GM19240 (cell line): ENCODE results near the gene MND1.

Experiments
- DNase-seq: peaks from one replicate; pipeline ENCODE4 v3.0.0; 2011; ENCODE audit warnings: low spot score; ENCODE audit not compliant: insufficient read length

The MND1 gene

DNA sequence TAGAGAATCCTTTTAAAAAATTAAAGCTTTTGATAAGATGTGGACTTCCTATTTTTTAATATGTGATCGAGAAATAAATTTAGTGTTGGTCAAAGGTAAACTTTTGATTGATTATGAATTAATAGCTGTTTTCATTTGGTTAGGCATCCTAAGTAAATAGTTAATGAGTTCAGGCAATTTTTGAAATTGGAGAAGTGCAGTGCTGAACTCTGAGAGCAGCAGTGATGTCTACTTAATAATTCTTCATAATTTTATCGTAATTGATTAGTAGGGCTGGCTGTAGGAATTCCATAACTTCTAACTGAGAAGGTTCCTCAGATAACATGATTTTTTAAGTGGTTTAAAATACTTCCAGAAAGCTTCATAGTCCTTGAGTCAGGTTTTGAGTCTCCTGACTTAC lies 1.5 kb downstream of the MND1 start:
- DNase-seq, result no peak

DNA sequence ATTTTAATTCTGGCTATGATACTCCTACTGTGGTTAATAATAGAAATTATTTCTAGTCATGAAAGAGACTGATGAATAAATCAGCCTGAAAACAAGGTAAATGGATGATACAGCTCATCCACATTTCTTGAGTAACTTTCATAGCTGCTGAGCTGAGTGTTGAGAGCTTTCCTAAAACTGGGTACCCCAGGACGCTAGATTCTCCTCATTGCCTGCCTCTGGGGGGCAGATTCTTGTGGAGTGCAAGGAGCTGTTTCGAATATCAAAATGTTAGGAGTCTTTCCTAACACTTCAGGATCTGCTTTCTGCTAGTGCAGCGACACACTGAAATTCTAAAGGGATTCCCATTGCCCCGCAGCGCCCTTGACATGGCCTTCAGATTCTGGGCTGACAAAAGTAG lies 2.1 kb downstream of the MND1 start:
- no peak for DNase-seq

GRCh38 chr4:153347117-153347516 lies 2.6 kb downstream of the MND1 start:
- DNase-seq, result no peak

DNA sequence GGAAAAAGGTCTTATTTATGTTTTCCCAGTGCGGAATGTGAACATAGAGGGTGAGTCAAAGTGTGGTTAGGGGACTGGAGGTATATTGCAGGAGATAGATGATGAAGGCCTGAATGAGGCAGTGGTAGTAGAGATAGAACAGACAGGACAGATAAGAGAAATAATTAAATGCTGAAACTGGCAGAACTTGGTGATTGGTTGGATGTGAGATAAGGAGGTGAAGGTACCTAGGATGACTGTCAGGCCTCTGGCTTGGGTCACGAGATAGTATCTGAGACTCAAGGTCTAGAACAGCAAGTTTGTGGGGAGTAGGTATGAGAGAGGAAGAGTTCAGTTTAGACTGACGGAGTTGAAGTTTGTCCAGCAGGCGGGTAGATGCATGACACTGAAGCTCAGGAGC lies 3.5 kb downstream of the MND1 start:
- DNase-seq, result no peak

- DNase-seq, result no peak
Observed at GRCh38 chr4:153349206-153349805, 4.8 kb downstream of the MND1 start.

DNA sequence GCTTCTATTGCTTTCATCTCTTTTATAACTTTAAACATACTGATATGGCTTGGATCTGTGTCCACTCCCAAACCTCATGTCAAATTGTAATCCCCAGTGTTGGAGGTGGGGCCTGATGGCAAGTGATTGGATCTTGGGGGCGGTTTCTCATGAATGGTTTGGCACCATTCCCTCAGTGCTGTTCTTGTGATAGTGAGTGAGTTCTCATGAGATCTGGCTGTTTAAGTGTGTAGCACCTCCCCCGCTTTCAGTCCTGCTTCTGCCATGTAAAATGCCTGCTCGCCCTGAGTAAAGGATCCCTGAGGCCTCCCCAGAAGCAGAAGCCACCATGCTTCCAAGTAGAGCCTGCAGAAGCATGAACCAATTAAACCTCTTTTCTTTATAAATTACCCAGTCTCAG lies 17.7 kb downstream of the MND1 start:
- no peak for DNase-seq

- no peak for DNase-seq
Observed at GRCh38 chr4:153364061-153364460, 19.6 kb downstream of the MND1 start.

DNA sequence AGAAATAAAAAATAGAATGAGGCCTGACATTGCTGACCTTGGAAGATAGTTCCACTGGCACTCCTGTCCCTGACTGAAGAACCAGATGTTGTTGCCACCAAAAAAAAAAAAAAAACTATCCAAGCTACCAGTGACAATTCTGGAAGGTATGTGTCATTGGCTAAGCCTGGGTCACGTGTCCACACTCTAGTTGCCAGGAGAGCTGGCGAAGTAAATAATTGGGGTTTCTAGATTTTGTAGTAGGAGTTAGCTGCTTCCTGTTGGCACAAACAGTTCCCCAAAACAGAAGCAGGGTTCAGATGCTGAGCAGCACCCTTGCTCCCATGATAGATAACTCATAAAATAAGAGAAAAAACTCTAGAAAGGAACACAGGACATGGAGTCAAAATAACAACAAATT lies 20.5 kb downstream of the MND1 start:
- no peak for DNase-seq

DNA sequence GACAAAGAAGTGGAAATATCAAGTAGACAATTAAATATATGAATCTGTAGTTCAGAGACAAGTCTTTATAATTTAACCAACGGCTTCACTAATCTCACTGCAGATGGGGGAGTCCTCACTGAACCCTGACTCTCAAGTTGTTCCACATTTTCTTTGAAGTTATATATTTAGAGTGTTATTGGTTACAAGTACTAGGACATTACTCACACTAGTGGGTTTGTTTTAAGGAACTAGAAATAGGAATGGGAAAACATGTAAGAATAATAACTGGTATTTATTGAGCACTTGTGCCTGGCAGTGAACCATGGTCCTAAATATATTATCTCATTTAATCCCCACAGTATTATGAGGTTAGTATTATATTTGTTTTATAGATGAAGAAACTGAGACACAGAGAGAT lies 22.0 kb downstream of the MND1 start:
- DNase-seq, result no peak

- DNase-seq, result no peak
Observed at GRCh38 chr4:153367092-153367491, 22.6 kb downstream of the MND1 start.

- DNase-seq, result no peak
Observed at GRCh38 chr4:153369021-153369420, 24.5 kb downstream of the MND1 start.

- DNase-seq, result no peak
Observed at GRCh38 chr4:153371701-153372234, 27.3 kb downstream of the MND1 start.

DNA sequence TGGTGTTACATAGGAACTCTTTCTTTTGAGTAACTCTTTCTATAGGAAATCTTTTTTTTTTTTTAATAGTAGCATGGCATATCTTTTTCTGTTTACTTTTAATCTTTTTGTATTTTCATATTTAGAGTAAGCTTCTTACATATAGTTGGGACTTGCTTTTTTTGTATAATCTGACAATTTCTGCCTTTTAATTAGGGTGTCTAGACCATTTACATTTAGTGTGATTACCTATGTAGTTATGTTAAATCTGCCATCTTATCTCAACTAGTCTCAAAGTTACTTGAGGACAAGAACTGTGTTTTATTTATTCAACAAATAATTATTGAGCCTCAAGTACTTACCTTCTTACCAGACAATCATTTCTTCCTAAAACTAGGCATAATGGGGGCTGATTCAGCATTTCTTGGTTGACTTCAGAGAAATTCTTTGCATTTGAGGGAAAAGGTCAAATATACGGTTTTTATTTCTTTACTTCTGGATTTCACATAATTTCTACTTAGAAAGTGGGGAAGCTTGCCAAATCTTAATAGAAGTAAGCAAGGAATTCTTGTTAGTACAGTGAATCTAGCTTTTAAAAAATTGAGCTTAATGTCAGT lies 28.6 kb downstream of the MND1 start:
- DNase-seq, result no peak

GRCh38 chr4:153374442-153374841 lies 30.0 kb downstream of the MND1 start:
- no peak for DNase-seq

- DNase-seq, result no peak
Observed at GRCh38 chr4:153375303-153375702, 30.8 kb downstream of the MND1 start.

DNA sequence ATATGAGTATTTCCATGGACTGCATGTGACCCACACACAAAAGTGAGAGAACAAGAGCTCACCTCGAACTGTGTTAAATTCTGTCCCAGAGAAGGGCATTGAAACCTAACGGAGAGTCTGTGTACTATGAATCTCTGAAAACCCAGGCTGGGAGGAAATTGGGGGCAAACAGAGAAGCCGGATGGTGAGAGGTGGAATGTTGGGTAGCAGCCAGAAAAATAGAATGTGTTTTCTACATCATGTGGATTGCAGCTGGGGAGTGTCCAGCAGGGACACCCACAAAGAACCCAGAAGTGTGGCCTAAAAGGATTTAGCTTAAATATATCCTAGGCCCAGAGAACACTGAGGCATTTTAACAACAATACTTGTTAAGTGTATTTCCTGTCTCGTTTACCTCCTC lies 38.6 kb downstream of the MND1 start:
- no peak for DNase-seq

- DNase-seq, result no peak
Observed at GRCh38 chr4:153384160-153384559, 39.7 kb downstream of the MND1 start.

GRCh38 chr4:153385784-153386183 lies 41.3 kb downstream of the MND1 start:
- no peak for DNase-seq

- DNase-seq, result no peak
Observed at GRCh38 chr4:153387981-153388380, 43.5 kb downstream of the MND1 start.

DNA sequence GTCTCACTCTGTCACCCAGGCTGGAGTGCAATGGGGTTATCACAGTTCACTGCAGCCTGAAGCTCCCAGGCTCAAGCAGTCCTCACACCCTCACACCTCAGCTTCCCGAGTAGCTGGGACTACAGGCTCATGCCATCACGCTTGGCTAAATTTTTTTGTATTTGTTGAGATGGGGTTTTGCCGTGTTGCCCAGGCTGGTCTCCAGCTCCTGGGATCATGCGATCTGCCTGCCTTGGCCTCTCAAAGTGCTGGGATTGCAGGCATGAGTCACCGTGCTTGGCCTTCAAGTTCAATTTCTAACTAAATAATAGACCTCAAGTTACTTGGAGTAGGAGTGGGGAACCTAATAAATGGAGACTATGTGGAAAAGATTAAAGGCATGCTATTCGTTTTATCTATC lies 48.9 kb downstream of the MND1 start:
- DNase-seq, result no peak

GRCh38 chr4:153394945-153395344 lies 50.5 kb downstream of the MND1 start:
- DNase-seq, result no peak

- DNase-seq, result no peak
Observed at GRCh38 chr4:153398713-153399112, 54.2 kb downstream of the MND1 start.

GRCh38 chr4:153399358-153399757 lies 54.9 kb downstream of the MND1 start:
- DNase-seq, result no peak
